ENCODE results near the gene UCN2.

UCN2 gene, protein sequence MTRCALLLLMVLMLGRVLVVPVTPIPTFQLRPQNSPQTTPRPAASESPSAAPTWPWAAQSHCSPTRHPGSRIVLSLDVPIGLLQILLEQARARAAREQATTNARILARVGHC

DNA sequence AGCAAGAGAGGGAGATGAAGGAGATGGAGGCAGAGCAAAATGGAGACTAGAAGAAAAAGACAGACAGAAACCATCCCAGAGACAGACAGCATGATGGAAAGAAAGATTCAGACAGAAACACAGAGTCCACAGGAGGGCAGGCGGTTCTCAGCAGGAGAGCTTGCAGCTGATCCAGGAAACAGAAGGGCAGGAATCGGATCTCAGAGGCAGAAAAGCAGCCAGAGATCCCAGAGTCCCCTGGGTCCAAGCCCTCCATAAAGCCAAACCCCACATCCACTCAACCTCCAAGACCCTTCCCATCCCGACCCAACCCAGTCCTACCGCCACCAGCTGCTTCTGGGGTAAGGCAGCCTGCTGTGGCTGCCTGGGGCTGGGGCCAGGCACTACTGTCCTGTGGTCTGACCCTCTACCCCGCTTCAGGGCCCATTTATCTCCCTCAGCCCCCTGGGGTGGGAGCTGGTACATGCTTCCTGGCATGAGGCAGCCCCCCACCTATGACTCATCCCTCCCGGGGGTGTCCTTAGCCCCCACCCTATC, at the start of gene UCN2:
UCN2 (minus strand) TSS at position 400 of the 537 bp plus-strand sequence. CDS start 657 bp downstream, outside the sequence.
- DNase-seq (ENCODE audit: low read depth in 2 of 2): no peak

- DNase-seq (ENCODE audit: low read depth in 2 of 2): no peak
Observed at GRCh38 chr3:48612309-48612708, 48.7 kb upstream of the UCN2 start.

- DNase-seq (ENCODE audit: low read depth in 2 of 2): peak; percentile 84 to 85
Observed at GRCh38 chr3:48609088-48610005, 45.8 kb upstream of the UCN2 start, which contains the start of gene UQCRC1. Gene UQCRC1 (minus strand): TSS chr3:48609646. CDS start chr3:48609620, 26 bp downstream.

- no peak for DNase-seq (ENCODE audit: low read depth in 2 of 2)
Observed at GRCh38 chr3:48607519-48607918, 43.9 kb upstream of the UCN2 start.

DNA sequence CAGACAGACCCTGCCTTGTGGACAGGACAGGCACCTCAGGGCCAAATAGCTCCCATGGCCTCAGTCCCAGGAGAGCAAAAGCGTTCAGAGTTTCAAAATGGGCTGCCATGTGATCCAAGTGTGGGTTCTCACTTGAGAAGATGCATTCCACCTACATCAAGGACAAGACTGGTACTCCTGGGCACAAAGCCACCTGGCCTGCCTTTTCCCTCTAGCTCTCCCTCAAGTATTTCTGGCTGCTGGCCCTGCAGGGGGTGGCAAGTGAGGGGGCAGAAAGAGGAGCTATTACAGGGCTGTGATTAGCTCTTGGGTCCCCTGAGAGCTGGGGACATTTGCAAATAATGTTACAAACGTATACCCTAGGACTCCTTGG, 38.0 kb upstream of the UCN2 start:
- DNase-seq (ENCODE audit: low read depth in 2 of 2): no peak

DNA sequence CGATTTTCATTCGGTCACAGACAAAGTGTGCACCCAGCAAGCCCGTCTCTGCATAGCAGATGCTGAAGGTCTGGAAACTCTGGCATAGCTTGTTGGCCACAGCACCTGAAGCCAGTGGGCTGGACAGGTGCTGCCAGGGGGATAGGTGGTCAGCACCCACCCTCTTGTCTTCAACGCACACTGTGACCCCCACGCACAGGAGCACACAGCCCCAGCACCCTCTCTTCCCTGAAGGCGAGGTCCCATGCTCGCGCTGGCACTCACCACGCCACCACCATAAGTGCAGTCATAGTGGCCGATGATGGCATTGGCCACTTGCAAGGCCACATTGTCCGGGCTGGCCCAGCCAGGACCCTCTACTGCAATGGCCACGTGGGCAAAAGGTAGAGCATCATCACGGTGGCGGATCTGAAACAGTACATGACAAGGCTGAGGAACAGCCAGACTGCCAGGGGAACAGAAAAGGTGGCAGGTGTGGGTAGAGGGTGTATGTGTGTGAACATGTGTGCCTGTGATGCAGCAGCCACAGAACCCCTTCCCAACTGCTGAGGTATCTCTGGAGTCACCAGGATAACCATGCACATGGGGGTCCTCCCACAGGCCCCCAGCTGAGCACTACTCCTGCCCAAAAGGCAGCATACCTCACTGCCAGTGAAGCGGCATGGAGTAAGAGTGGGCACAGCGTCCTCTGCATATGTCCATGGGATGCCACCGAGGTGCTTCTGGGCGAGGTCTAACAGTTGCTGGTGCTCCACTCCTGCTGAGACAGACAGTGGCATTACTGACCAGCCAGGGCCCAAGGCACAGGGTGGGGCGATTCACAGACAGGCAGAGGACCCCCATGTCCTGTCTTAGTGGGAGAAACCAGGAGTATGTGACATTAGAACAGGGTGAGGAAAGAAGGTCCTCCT, 37.4 kb upstream of the UCN2 start:
- no peak for DNase-seq (ENCODE audit: low read depth in 2 of 2)

DNA sequence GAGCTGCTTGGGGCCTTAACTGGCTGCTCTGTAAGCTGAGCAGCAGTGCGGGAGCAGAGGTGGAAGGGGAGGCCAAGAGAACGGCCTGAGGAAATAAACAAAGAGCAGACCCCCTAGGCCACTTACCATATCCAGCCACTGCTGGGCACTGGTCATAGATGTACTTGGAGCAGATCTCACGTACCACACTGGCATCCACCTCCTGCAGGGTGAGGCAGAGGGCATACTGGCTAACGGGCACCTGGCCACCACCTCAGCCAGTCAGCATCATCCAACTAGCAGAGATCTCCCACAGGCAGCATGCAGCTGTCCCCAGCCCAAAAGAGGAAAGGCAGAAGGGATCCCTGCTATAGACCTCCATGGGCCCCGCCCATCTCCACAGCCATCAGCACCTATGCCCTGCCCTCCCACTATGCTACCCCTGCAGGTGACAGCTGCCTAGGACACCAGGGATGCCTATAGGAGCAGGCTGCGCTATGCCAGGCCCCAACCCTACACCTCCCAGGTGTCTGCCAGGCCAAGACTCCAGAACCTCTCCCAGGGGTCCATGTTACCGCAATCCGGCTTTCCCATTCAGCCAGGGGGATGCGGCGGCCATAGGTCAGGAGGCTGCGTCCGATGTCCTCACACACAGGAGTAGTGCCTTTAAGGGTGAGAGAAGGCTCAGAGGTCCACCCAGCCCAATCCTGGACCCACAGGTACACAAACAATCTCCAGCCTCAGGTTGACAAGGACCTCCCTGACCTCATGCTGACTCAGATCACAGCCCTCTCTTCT, 36.1 kb upstream of the UCN2 start:
- no peak for DNase-seq (ENCODE audit: low read depth in 2 of 2)

- no peak for DNase-seq (ENCODE audit: low read depth in 2 of 2)
Observed at GRCh38 chr3:48599077-48599501, 35.5 kb upstream of the UCN2 start.

DNA sequence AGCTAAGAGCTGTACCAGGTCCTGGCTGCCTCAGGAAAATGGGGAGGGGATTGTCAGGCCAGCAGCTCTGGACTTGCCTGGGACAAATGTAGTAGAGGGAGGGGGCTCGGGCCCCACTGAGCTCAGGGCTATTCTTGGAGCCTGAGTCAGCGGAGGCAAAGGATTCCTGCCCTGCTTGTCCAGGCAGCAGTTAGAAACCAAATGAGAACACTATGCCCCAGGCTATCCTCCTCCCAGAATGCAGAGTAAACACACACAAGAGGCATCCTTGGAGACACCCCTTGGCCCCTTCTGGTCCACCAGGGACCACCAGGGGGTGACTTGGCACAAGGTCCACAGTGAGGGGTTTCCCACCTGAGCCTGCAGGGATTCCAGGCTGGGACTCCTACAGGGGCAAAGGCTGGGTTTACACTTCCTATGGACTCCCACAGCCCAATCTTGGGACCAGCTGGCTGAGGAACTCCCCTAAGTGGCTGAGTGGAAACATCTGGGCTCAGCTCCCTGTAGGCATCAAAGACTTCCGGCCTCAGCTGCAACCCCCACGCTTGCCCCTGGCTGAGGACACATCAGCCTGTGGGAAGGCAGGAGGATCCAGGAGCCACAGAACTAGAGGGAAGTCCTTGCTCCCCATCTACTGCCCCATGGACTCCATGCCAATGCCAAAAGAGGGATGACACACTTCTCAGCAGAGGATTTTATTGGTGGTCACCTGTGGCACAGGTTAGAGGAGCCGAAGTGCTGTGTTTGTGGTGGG, 34.9 kb upstream of the UCN2 start:
- DNase-seq (ENCODE audit: low read depth in 2 of 2): no peak

GRCh38 chr3:48597408-48597800, 33.8 kb upstream of the UCN2 start:
- no peak for DNase-seq (ENCODE audit: low read depth in 2 of 2)

GRCh38 chr3:48596676-48597407, 33.3 kb upstream of the UCN2 start:
- DNase-seq (ENCODE audit: low read depth in 2 of 2): no peak

- DNase-seq (ENCODE audit: low read depth in 2 of 2): no peak
Observed at GRCh38 chr3:48596157-48596556, 32.6 kb upstream of the UCN2 start.

DNA sequence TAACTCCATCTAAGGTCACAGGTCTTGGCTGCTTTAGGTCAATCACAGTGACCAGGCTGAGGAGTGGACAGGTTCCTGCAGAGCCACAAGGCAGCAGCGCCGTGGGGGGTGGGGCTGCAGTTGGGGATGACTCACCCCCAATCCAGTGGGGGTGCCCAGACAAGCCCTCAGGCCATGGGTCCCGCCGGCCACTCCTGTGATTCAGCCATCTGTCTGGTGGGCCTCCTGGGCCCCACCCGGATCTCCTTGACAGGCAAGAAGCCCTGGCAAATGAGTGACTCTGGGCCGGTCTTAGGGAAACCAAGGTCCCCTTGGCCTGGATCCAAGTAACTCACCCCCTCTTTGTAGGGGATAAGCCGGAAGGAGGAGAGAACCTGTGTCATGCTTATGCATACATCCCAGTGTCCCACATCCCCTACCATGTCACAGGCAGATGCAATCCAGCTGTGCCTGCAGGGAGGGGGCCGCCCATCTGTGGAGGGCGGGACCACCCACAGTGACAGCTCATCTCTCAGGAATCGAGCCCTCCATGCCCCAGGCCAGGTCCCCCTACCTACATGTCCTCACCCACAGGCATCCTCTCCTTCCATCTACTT, 32.0 kb upstream of the UCN2 start:
- DNase-seq (ENCODE audit: low read depth in 2 of 2): no peak

DNA sequence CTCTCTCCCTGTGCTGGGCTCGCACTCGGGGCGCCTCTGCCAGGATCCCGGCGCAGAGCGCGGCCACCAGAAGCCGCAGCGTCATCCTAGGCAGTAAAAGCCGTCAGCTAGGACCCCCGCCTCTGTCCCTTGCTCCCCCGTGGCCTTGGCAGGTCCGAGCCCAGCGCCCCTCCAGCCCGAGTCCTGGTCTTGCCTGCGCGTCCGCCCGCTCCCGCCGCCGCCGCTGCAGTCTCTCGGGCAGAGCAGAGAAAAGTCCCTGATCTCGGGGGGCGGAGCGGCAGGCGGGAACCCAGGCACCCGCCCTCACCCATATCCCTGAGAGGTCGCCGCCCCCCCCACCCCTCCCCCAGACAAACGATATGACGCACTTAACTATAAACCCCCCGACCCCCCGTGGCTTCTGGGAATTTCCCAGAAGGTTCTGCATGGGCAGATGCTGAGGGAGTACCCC, 31.5 kb upstream of the UCN2 start, which contains the start of gene COL7A1:
COL7A1 (minus strand) TSS at position 255 of the 451 bp plus-strand sequence; CDS start at position 85, 170 bp downstream.
- DNase-seq (ENCODE audit: low read depth in 2 of 2): no peak

GRCh38 chr3:48594417-48595049, 31.0 kb upstream of the UCN2 start:
- no peak for DNase-seq (ENCODE audit: low read depth in 2 of 2)

- DNase-seq (ENCODE audit: low read depth in 2 of 2): no peak
Observed at GRCh38 chr3:48593337-48593736, 29.8 kb upstream of the UCN2 start.

GRCh38 chr3:48592519-48593087, 29.0 kb upstream of the UCN2 start:
- DNase-seq (ENCODE audit: low read depth in 2 of 2): no peak

- no peak for DNase-seq (ENCODE audit: low read depth in 2 of 2)
Observed at GRCh38 chr3:48591886-48592518, 28.4 kb upstream of the UCN2 start.

Data from stimulated activated CD8-positive, alpha-beta memory T cell treated with anti-CD3 and anti-CD28 coated beads, Interleukin-2, amount 100 ng/mL, for 1 hour (primary cell).